Mucosa of descending colon (tissue), 3 donors: ENCODE results near the gene CRACR2A. TPM values are rescaled to one million over a fixed set of nuclear protein-coding genes. Genes with fewer than 3 reads are reported as not detected.
A peak's percentile ranks its signal among the peaks of the same experiment; 100 is the strongest.

Experiments used
- ATAC-seq: fragments of 200-7000 bp; cut with Tn5 transposase; one replicate; pipeline ENCODE4 v1.9.1; 2020; ENCODE audit warnings: mild to moderate bottlenecking, moderate library complexity
- DNase-seq, 3 donors: peaks; one replicate each; pipeline ENCODE4 v3.0.0-alpha.2; 2020
- H3K36me3 ChIP-seq: fragments of 200-600 bp; one replicate; pipeline ENCODE4 v1.8.0; 2021; ENCODE audit warnings: low read depth, mild to moderate bottlenecking
- H3K4me1 ChIP-seq: fragments of 200-600 bp; one replicate; pipeline ENCODE4 v1.8.0; 2021; ENCODE audit warnings: low read depth, mild to moderate bottlenecking
- H3K4me3 ChIP-seq: fragments of 200-600 bp; one replicate; pipeline ENCODE4 v1.8.0; 2021; ENCODE audit warnings: mild to moderate bottlenecking
- H3K9me3 ChIP-seq: fragments of 200-600 bp; one replicate; pipeline ENCODE4 v1.8.0; 2021; ENCODE audit warnings: mild to moderate bottlenecking
- intact Hi-C, 2 donors: fragments of 100-400 bp; cut with DNase I in 1 of 2; cut with micrococcal nuclease in 1 of 2; formaldehyde crosslinking; loops; one replicate each; pipeline versions ENCODE4 v1.11.0 to v1.11.1; 2022; cut with DNase I, micrococcal nuclease
- total RNA-seq, 3 donors: library from RNA; stranded (reverse); fragmentation: NEBNext Ultra II Directional in 2 of 3; extraction: Animal tissue kit (Norgen Biotek cat#: 25700) in 2 of 3; gene quantifications; one replicate each; pipeline versions ENCODE4 v1.2.1 to v1.2.4, GENCODE V29; 2021 to 2023
- TF ChIP-seq, protein P1 (sequence below): fragments of 200-600 bp; IDR thresholded peaks from one replicate; pipeline ENCODE4 v1.8.0; 2022; ENCODE audit warnings: antibody characterized with exemption, mild to moderate bottlenecking
- donor health status: DM: no; HTN: no; CAD: no; lungs with moderate emphysema.
- donor health status: DM: no; HTN: no; CAD: no.
- donor health status: DM: no; HTN: yes; CAD: no.

Gene CRACR2A
- total RNA-seq, 3 donors from 2014 or later, result 26.9 to 72.5 (median 69.7) TPM

GRCh38 chr12:3613641-3614395 lies 139.1 kb downstream of the CRACR2A start:
- H3K4me3 ChIP-seq, result no peak overlapping the region
- TF ChIP-seq, protein P1, sequence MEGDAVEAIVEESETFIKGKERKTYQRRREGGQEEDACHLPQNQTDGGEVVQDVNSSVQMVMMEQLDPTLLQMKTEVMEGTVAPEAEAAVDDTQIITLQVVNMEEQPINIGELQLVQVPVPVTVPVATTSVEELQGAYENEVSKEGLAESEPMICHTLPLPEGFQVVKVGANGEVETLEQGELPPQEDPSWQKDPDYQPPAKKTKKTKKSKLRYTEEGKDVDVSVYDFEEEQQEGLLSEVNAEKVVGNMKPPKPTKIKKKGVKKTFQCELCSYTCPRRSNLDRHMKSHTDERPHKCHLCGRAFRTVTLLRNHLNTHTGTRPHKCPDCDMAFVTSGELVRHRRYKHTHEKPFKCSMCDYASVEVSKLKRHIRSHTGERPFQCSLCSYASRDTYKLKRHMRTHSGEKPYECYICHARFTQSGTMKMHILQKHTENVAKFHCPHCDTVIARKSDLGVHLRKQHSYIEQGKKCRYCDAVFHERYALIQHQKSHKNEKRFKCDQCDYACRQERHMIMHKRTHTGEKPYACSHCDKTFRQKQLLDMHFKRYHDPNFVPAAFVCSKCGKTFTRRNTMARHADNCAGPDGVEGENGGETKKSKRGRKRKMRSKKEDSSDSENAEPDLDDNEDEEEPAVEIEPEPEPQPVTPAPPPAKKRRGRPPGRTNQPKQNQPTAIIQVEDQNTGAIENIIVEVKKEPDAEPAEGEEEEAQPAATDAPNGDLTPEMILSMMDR, result no peak
- H3K36me3 ChIP-seq, result no peaks in the 10 kb centered on the region
- ATAC-seq (no peak), DNase-seq (no peak)
- no peaks in the 10 kb centered on the region for H3K4me1 ChIP-seq
- intact Hi-C loops, result no loop called here
- H3K9me3 ChIP-seq, result no peaks in the 10 kb centered on the region

DNA sequence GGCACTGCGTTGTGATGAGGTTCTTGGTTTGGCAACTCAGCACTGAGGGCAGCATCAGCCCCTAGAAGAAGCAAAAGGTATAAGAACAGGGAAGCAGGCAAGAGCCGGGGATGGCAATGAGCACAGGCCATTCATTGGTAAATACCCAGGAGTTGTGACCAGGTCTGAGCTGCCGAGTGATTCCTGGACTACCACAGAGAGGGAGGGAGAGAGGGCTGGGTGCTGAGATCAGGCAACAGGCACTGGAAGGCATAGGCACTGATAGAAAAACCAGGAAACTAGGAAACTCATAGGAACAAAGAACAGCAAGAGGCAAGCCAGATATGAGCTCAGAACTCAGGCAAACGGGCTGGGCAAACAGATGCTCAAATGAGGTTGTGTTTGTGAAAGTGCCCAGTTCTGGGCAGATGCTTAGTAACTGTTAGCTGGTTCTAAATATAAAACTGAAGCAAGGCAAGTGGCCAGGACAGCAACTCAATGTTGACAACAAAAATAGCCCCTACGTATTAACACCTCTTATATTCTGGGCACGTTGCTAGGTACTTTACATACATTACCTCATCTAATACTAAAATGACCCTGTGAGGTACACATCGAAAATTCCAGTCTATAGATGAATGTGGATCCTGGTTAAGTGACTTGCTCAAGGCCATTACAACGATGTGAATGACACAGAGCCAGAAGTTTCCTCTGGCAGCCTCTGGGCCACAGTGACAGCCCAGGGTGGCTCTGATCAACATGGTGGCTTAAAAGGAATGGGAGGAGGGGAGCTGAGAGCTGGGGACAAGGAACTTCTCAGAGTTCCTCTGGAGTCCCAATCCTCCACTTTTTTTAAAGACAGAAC lies 140.8 kb downstream of the CRACR2A start:
- DNase-seq (no peak), ATAC-seq (no peak)
- TF ChIP-seq, protein P1, result no peak
- H3K36me3 ChIP-seq, result no peaks in the 10 kb centered on the region
- H3K4me3 ChIP-seq, result no peak overlapping the region
- no peaks in the 10 kb centered on the region for H3K4me1 ChIP-seq
- H3K9me3 ChIP-seq, result no peaks in the 10 kb centered on the region
- intact Hi-C loops, result no loop called here

- ATAC-seq, result peak; percentile 10
- Histone ChIP-seq H3K4me1 (no peaks in the 10 kb centered on the region), H3K4me3 (no peak overlapping the region), H3K36me3 (no peaks in the 10 kb centered on the region), H3K9me3 (no peaks in the 10 kb centered on the region)
- TF ChIP-seq, protein P1, result no peak
- intact Hi-C loops, result no loop called here
- no peak for DNase-seq
Measured at GRCh38 chr12:3607821-3608220, 145.1 kb downstream of the CRACR2A start.

GRCh38 chr12:3607039-3607720 lies 145.7 kb downstream of the CRACR2A start:
- no peaks in the 10 kb centered on the region for H3K9me3 ChIP-seq
- TF ChIP-seq, protein P1, result no peak
- DNase-seq, result no peak
- intact Hi-C loops, result no loop called here
- no peak for ATAC-seq
- H3K4me3 ChIP-seq, result no peak overlapping the region
- no peaks in the 10 kb centered on the region for H3K4me1 ChIP-seq
- H3K36me3 ChIP-seq, result no peaks in the 10 kb centered on the region

GRCh38 chr12:3606128-3606527 lies 146.8 kb downstream of the CRACR2A start:
- H3K9me3 ChIP-seq, result no peaks in the 10 kb centered on the region
- no peak for DNase-seq
- ATAC-seq, result no peak
- H3K36me3 ChIP-seq, result no peaks in the 10 kb centered on the region
- intact Hi-C loops, result no loop called here
- TF ChIP-seq, protein P1, result no peak
- no peaks in the 10 kb centered on the region for H3K4me1 ChIP-seq
- no peak overlapping the region for H3K4me3 ChIP-seq
